ENCODE measurements around the gene IGSF9.
"Not testable (repeated sequence)": the region's sequence is repeated elsewhere in the genome, so short reads cannot be mapped to it uniquely, and the experiment has no call there.

DNA sequence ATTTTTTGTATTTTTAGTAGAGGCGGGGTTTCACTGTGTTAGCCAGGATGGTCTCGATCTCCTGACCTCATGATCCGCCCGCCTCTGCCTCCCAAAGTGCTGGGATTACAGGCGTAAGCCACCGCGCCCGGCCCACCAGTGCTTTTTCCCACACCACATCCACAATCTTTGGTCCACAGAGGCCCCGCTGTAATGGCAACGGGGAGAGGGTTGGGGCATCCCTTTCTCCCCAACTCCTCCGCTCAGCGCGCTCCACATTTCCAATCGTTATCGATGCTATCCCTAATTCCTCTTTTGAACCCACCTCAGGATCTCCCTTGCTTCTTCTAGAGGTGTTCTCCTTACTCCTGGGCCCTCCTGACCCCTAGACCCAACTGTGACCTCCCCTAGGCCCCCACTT is 45.8 kb downstream of the IGSF9 start:
- not testable (repeated sequence) for TF ChIP-seq POLR2A, POLR2AphosphoS5, EP300 (IDR thresholded peaks at IDR 0.05)
- TF ChIP-seq, protein P1, sequence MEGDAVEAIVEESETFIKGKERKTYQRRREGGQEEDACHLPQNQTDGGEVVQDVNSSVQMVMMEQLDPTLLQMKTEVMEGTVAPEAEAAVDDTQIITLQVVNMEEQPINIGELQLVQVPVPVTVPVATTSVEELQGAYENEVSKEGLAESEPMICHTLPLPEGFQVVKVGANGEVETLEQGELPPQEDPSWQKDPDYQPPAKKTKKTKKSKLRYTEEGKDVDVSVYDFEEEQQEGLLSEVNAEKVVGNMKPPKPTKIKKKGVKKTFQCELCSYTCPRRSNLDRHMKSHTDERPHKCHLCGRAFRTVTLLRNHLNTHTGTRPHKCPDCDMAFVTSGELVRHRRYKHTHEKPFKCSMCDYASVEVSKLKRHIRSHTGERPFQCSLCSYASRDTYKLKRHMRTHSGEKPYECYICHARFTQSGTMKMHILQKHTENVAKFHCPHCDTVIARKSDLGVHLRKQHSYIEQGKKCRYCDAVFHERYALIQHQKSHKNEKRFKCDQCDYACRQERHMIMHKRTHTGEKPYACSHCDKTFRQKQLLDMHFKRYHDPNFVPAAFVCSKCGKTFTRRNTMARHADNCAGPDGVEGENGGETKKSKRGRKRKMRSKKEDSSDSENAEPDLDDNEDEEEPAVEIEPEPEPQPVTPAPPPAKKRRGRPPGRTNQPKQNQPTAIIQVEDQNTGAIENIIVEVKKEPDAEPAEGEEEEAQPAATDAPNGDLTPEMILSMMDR (IDR thresholded peaks at IDR 0.05): not testable (repeated sequence)

Measured in stomach (tissue), 4 donors.